GM12878 (cell line): ENCODE results near the gene EHD1. TPM values are rescaled to one million over a fixed set of nuclear protein-coding genes. Genes with fewer than 3 reads are reported as not detected.
A peak's percentile ranks its signal among the peaks of the same experiment; 100 is the strongest.

Source experiments
- BMI1 ChIP-seq: fragments of 450-650 bp; IDR thresholded peaks from 2 replicates; pipeline ENCODE4 v1.6.1; 2016; ENCODE audit warnings: mild to moderate bottlenecking, moderate library complexity, borderline replicate concordance
- CREB1 ChIP-seq: IDR thresholded peaks from 2 replicates; pipeline ENCODE4 v1.6.1; 2012; ENCODE audit warnings: low read depth, mild to moderate bottlenecking, inconsistent platforms
- EED ChIP-seq: sonication (generic); IDR thresholded peaks from 2 replicates; pipeline ENCODE4 v1.6.1; 2016; ENCODE audit warnings: antibody characterized with exemption, low read depth
- EZH2 ChIP-seq: IDR thresholded peaks from 2 replicates; pipeline ENCODE4 v1.6.1; 2012; ENCODE audit warnings: low read depth, mild to moderate bottlenecking, control low read depth, inconsistent platforms, low read length, borderline replicate concordance; ENCODE audit not compliant: control insufficient read depth
- GATAD2B ChIP-seq: fragments of 450-650 bp; conservative IDR thresholded peaks from 2 replicates; pipeline ENCODE4 v1.6.1; 2017; ENCODE audit warnings: low read depth, mild to moderate bottlenecking, moderate library complexity
- HDAC6 ChIP-seq: fragments of 200-600 bp; sonication (generic); IDR thresholded peaks from one replicate; pipeline ENCODE4 v1.8.0; 2017; ENCODE audit warnings: antibody characterized with exemption; ENCODE audit not compliant: unreplicated experiment
- IKZF2 ChIP-seq, 2 experiments: fragments of 450-650 bp; IDR thresholded peaks; 2 replicates each; pipeline ENCODE4 v1.6.1; 2017; ENCODE audit warnings: mild to moderate bottlenecking in 2 of 2, moderate library complexity in 2 of 2
- JUND ChIP-seq: IDR thresholded peaks from 2 replicates; pipeline ENCODE4 v1.6.1; 2012; ENCODE audit warnings: low read depth, mild to moderate bottlenecking, low read length, improper control_type of control experiment, moderate library complexity
- LARP7 ChIP-seq: fragments of 450-650 bp; IDR thresholded peaks from 2 replicates; pipeline ENCODE4 v1.6.1; 2017; ENCODE audit warnings: mild to moderate bottlenecking
- NFYB ChIP-seq: IDR thresholded peaks from 2 replicates; pipeline ENCODE4 v1.6.1; 2011; ENCODE audit warnings: low read depth, mild to moderate bottlenecking, low read length, improper control_type of control experiment, moderate library complexity; ENCODE audit not compliant: insufficient read depth
- RB1 ChIP-seq: fragments of 450-650 bp; formaldehyde crosslinking; IDR thresholded peaks from 2 replicates; pipeline ENCODE4 v1.6.1; 2017; ENCODE audit warnings: mild to moderate bottlenecking, borderline replicate concordance
- SMARCA5 ChIP-seq: fragments of 450-650 bp; IDR thresholded peaks from 2 replicates; pipeline ENCODE4 v1.6.1; 2017; ENCODE audit warnings: mild to moderate bottlenecking
- SP1 ChIP-seq: IDR thresholded peaks from one replicate; pipeline ENCODE4 v1.6.1; 2011; ENCODE audit warnings: low read depth, low read length
- SPI1 ChIP-seq: IDR thresholded peaks from 2 replicates; pipeline ENCODE4 v1.6.1; 2011; ENCODE audit warnings: low read depth, mild to moderate bottlenecking, low read length, moderate library complexity, borderline replicate concordance; ENCODE audit not compliant: insufficient read depth
- SRF ChIP-seq, 2 experiments: IDR thresholded peaks; 2 replicates each; pipeline ENCODE4 v1.6.1; 2011; ENCODE audit warnings: low read depth in 2 of 2, low read length in 2 of 2, mild to moderate bottlenecking in 1 of 2, moderate library complexity in 1 of 2
- YY1 ChIP-seq: IDR thresholded peaks from 2 replicates; pipeline ENCODE4 v1.6.1; 2011; ENCODE audit warnings: low read depth, mild to moderate bottlenecking, low read length
- ZNF207 ChIP-seq: fragments of 450-650 bp; IDR thresholded peaks from 2 replicates; pipeline ENCODE4 v1.6.1; 2014; ENCODE audit warnings: antibody characterized with exemption, mild to moderate bottlenecking, borderline replicate concordance
- polyA plus RNA-seq, 11 experiments: library from polyadenylated mRNA; depleted of rRNA in 4 of 11; unstranded in 6 of 11; stranded (reverse) in 5 of 11; fragments of >200 nt; fragmentation: Nextera tagmentation in 4 of 11; fragmentation: Illumina TruSeq in 1 of 11; extraction: Ambion mirVana in 4 of 11; extraction: Trizol in 1 of 11; gene quantifications; 1 replicate in 1 of 11; 2 replicates in 10 of 11; pipeline versions ENCODE4 v1.2.1 to v1.2.3, GENCODE V29; 2011 to 2016; ENCODE audit warnings: inconsistent platforms in 2 of 11, missing spikeins in 2 of 11, low read depth in 1 of 11
- total RNA-seq, 4 experiments: library from RNA; depleted of rRNA in 3 of 4; stranded (reverse); fragments of >200 nt in 3 of 4; fragmentation: Illumina TruSeq in 1 of 4; extraction: Trizol in 1 of 4; gene quantifications; 2 replicates each; pipeline versions ENCODE4 v1.2.1 to v1.2.3, GENCODE V29; 2013 to 2021
- TF ChIP-seq, protein P1 (sequence below): fragments of 450-650 bp; IDR thresholded peaks from 2 replicates; pipeline ENCODE4 v1.6.1; 2017; ENCODE audit warnings: mild to moderate bottlenecking, moderate library complexity
- TF ChIP-seq, protein P2 (sequence below): IDR thresholded peaks from 2 replicates; pipeline ENCODE4 v1.6.1; 2011; ENCODE audit warnings: low read depth, mild to moderate bottlenecking, low read length, moderate library complexity, borderline replicate concordance; ENCODE audit errors: extremely low read depth
- TF ChIP-seq, protein P3 (sequence below): IDR thresholded peaks from 2 replicates; pipeline ENCODE4 v1.6.1; 2011; ENCODE audit warnings: borderline replicate concordance, low read depth, mild to moderate bottlenecking, moderate library complexity, mixed read lengths, low read length; ENCODE audit not compliant: insufficient read depth; ENCODE audit errors: extremely low read length
- TF ChIP-seq, protein P4 (sequence below): fragments of 450-650 bp; IDR thresholded peaks from 2 replicates; pipeline ENCODE4 v1.6.1; 2017; ENCODE audit warnings: borderline replicate concordance
- TF ChIP-seq, protein P5 (sequence below): fragments of 450-650 bp; IDR thresholded peaks from 2 replicates; pipeline ENCODE4 v1.6.1; 2017; ENCODE audit warnings: low read depth, mild to moderate bottlenecking, moderate library complexity

The EHD1 gene
- total and polyA plus RNA-seq, 10 of the 15 experiments (the other 5 are each of a cell fraction or from before 2014, with no cell fraction given), result 1.0 to 165 (median 66.5) TPM

DNA sequence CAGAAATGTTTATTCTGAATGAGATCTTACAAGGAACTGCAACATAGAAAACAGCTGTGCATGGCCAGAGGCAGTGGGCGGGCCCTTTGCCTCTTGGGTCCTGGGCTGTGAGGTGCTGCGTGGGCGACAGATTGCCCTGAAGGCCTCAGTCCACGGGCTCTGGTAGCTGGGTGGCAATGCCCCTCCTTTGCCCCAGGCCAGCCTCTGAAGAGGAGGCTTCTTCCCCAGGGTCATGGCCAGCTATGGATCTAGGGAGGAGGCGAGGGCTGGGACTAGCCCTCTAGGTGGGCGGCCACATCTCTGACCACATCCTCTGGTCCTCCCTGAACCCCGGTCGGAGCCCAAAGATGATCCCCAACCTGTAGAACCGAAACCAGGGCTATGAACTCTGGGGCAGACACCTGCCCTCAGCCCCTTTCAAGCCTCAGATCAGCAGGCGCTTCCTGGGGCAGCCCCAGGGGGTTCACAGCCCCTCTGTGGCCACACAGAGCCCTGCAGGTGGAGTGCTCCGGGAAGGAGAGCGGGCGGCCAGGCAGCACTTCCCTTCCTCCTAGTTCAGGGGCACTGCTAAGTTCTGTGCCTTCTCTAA lies 27.3 kb downstream of the EHD1 start (continued):
- TF ChIP-seq, protein P1, sequence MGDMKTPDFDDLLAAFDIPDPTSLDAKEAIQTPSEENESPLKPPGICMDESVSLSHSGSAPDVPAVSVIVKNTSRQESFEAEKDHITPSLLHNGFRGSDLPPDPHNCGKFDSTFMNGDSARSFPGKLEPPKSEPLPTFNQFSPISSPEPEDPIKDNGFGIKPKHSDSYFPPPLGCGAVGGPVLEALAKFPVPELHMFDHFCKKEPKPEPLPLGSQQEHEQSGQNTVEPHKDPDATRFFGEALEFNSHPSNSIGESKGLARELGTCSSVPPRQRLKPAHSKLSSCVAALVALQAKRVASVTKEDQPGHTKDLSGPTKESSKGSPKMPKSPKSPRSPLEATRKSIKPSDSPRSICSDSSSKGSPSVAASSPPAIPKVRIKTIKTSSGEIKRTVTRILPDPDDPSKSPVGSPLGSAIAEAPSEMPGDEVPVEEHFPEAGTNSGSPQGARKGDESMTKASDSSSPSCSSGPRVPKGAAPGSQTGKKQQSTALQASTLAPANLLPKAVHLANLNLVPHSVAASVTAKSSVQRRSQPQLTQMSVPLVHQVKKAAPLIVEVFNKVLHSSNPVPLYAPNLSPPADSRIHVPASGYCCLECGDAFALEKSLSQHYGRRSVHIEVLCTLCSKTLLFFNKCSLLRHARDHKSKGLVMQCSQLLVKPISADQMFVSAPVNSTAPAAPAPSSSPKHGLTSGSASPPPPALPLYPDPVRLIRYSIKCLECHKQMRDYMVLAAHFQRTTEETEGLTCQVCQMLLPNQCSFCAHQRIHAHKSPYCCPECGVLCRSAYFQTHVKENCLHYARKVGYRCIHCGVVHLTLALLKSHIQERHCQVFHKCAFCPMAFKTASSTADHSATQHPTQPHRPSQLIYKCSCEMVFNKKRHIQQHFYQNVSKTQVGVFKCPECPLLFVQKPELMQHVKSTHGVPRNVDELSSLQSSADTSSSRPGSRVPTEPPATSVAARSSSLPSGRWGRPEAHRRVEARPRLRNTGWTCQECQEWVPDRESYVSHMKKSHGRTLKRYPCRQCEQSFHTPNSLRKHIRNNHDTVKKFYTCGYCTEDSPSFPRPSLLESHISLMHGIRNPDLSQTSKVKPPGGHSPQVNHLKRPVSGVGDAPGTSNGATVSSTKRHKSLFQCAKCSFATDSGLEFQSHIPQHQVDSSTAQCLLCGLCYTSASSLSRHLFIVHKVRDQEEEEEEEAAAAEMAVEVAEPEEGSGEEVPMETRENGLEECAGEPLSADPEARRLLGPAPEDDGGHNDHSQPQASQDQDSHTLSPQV, result no peak
- no peak for TF ChIP-seq CREB1
- TF ChIP-seq EZH2, result no peak
- TF ChIP-seq EED, result peak; percentile 98
- TF ChIP-seq, protein P2, sequence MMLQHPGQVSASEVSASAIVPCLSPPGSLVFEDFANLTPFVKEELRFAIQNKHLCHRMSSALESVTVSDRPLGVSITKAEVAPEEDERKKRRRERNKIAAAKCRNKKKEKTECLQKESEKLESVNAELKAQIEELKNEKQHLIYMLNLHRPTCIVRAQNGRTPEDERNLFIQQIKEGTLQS, result no peak
- TF ChIP-seq GATAD2B, result peak; percentile 99
- peak; percentile 80 for TF ChIP-seq SP1
- TF ChIP-seq NFYB, result no peak
- TF ChIP-seq SPI1, result peak; percentile 81
- no peak for TF ChIP-seq HDAC6
- TF ChIP-seq IKZF2 (IDR thresholded peaks at IDR 0.05), result peak; percentile 93
- peak; percentile 80 for TF ChIP-seq LARP7
- TF ChIP-seq SRF (IDR thresholded peaks at IDR 0.05; ENCODE audit: low read depth in 2 of 2, low read length in 2 of 2), result no peak
- no peak; the same call in 1 of the 2 replicates for TF ChIP-seq BMI1
- no peak for TF ChIP-seq SMARCA5
- TF ChIP-seq ZNF207, result peak; percentile 72; the same call in 1 of the 2 replicates
- TF ChIP-seq JUND, result no peak
- TF ChIP-seq RB1, result peak; percentile 56; the same call in 1 of the 2 replicates
- TF ChIP-seq, protein P3, sequence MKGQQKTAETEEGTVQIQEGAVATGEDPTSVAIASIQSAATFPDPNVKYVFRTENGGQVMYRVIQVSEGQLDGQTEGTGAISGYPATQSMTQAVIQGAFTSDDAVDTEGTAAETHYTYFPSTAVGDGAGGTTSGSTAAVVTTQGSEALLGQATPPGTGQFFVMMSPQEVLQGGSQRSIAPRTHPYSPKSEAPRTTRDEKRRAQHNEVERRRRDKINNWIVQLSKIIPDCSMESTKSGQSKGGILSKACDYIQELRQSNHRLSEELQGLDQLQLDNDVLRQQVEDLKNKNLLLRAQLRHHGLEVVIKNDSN, result no peak
- peak; percentile 55 for TF ChIP-seq YY1
- TF ChIP-seq, protein P4, sequence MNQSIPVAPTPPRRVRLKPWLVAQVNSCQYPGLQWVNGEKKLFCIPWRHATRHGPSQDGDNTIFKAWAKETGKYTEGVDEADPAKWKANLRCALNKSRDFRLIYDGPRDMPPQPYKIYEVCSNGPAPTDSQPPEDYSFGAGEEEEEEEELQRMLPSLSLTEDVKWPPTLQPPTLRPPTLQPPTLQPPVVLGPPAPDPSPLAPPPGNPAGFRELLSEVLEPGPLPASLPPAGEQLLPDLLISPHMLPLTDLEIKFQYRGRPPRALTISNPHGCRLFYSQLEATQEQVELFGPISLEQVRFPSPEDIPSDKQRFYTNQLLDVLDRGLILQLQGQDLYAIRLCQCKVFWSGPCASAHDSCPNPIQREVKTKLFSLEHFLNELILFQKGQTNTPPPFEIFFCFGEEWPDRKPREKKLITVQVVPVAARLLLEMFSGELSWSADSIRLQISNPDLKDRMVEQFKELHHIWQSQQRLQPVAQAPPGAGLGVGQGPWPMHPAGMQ, result no peak
- TF ChIP-seq, protein P5, sequence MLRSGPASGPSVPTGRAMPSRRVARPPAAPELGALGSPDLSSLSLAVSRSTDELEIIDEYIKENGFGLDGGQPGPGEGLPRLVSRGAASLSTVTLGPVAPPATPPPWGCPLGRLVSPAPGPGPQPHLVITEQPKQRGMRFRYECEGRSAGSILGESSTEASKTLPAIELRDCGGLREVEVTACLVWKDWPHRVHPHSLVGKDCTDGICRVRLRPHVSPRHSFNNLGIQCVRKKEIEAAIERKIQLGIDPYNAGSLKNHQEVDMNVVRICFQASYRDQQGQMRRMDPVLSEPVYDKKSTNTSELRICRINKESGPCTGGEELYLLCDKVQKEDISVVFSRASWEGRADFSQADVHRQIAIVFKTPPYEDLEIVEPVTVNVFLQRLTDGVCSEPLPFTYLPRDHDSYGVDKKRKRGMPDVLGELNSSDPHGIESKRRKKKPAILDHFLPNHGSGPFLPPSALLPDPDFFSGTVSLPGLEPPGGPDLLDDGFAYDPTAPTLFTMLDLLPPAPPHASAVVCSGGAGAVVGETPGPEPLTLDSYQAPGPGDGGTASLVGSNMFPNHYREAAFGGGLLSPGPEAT, result peak; percentile 93
